Mesothelial cell of epicardium (in vitro differentiated cells): ENCODE data around the gene BNC2. TPM values are rescaled to one million over a fixed set of nuclear protein-coding genes. Genes with fewer than 3 reads are reported as not detected.

Experiments
- DNase-seq, 2 experiments: peaks; one replicate each; pipeline ENCODE4 v3.0.0; 2021; ENCODE audit warnings: low spot score in 2 of 2; ENCODE audit not compliant: unreplicated experiment in 2 of 2
- H3K27ac Mint-ChIP-seq: 2 replicates; pipeline ENCODE4 v1.8.0; 2021; ENCODE audit warnings: mixed read lengths
- H3K27me3 Mint-ChIP-seq: 2 replicates; pipeline ENCODE4 v1.8.0; 2021; ENCODE audit warnings: low read depth, mixed read lengths
- H3K36me3 Mint-ChIP-seq: 2 replicates; pipeline ENCODE4 v1.8.0; 2021; ENCODE audit warnings: mixed read lengths
- H3K4me1 Mint-ChIP-seq: 2 replicates; pipeline ENCODE4 v1.8.0; 2021; ENCODE audit warnings: mixed read lengths
- H3K4me3 Mint-ChIP-seq: 2 replicates; pipeline ENCODE4 v1.8.0; 2021; ENCODE audit warnings: mild to moderate bottlenecking, moderate library complexity, mixed read lengths
- H3K9me3 Mint-ChIP-seq: 2 replicates; pipeline ENCODE4 v1.8.0; 2021; ENCODE audit warnings: mixed read lengths
- CTCF ChIP-seq: fragments of 200-600 bp; sonication (generic); IDR thresholded peaks from one replicate; pipeline ENCODE4 v1.5.0; 2021; ENCODE audit warnings: antibody characterized with exemption; ENCODE audit not compliant: unreplicated experiment
- total RNA-seq: library from RNA; stranded (reverse); gene quantifications from 3 replicates; pipeline ENCODE4 v1.2.1, GENCODE V29; 2021

The BNC2 gene
- total RNA-seq, 1 donor from 2014 or later: 45.1 TPM

- Mint-ChIP-seq H3K36me3 (no peaks in the 10 kb centered on the region), H3K27ac (no peak overlapping the region), H3K9me3 (no peaks in the 10 kb centered on the region), H3K4me1 (peaks cover 6% of the 10 kb centered on the region), H3K4me3 (no peak overlapping the region), H3K27me3 (no peaks in the 10 kb centered on the region)
- DNase-seq: no peak
- TF ChIP-seq CTCF: no peak
Observed at GRCh38 chr9:16750553-16750952, 119.9 kb downstream of the BNC2 start.

GRCh38 chr9:16745359-16745758 lies 125.1 kb downstream of the BNC2 start:
- H3K27ac Mint-ChIP-seq: peak overlapping the region; percentile 1
- no peak overlapping the region for H3K4me3 Mint-ChIP-seq
- DNase-seq: no peak
- peaks cover 20% of the 10 kb centered on the region for H3K4me1 Mint-ChIP-seq
- H3K36me3 Mint-ChIP-seq: no peaks in the 10 kb centered on the region
- TF ChIP-seq CTCF: no peak
- no peaks in the 10 kb centered on the region for H3K27me3 Mint-ChIP-seq
- no peaks in the 10 kb centered on the region for H3K9me3 Mint-ChIP-seq

GRCh38 chr9:16744394-16744793 lies 126.1 kb downstream of the BNC2 start:
- no peak for TF ChIP-seq CTCF
- H3K27me3 Mint-ChIP-seq: no peaks in the 10 kb centered on the region
- no peak overlapping the region for H3K4me3 Mint-ChIP-seq
- DNase-seq: no peak
- peaks cover 19% of the 10 kb centered on the region for H3K4me1 Mint-ChIP-seq
- H3K36me3 Mint-ChIP-seq: no peaks in the 10 kb centered on the region
- no peaks in the 10 kb centered on the region for H3K9me3 Mint-ChIP-seq
- peak overlapping the region; percentile 76 for H3K27ac Mint-ChIP-seq

- Mint-ChIP-seq H3K9me3 (no peaks in the 10 kb centered on the region), H3K27me3 (no peaks in the 10 kb centered on the region), H3K36me3 (no peaks in the 10 kb centered on the region), H3K4me1 (peaks cover 19% of the 10 kb centered on the region), H3K4me3 (no peak overlapping the region), H3K27ac (no peak overlapping the region)
- no peak for TF ChIP-seq CTCF
- DNase-seq: no peak
Observed at GRCh38 chr9:16743375-16743774, 127.1 kb downstream of the BNC2 start.

- Mint-ChIP-seq H3K27me3 (no peaks in the 10 kb centered on the region), H3K9me3 (no peaks in the 10 kb centered on the region), H3K4me3 (no peak overlapping the region), H3K4me1 (peaks cover 9% of the 10 kb centered on the region), H3K27ac (no peak overlapping the region), H3K36me3 (peaks cover 3% of the 10 kb centered on the region)
- no peak for TF ChIP-seq CTCF
- no peak for DNase-seq
Observed at GRCh38 chr9:16735001-16735400, 135.5 kb downstream of the BNC2 start.

GRCh38 chr9:16732546-16732945 lies 137.9 kb downstream of the BNC2 start:
- Mint-ChIP-seq H3K4me3 (no peak overlapping the region), H3K9me3 (no peaks in the 10 kb centered on the region), H3K27ac (no peak overlapping the region), H3K4me1 (peaks cover 31% of the 10 kb centered on the region), H3K27me3 (no peaks in the 10 kb centered on the region), H3K36me3 (peaks cover 1% of the 10 kb centered on the region)
- no peak for DNase-seq
- TF ChIP-seq CTCF: no peak
